ENCODE results near the gene LASP1.

The LASP1 gene

DNA sequence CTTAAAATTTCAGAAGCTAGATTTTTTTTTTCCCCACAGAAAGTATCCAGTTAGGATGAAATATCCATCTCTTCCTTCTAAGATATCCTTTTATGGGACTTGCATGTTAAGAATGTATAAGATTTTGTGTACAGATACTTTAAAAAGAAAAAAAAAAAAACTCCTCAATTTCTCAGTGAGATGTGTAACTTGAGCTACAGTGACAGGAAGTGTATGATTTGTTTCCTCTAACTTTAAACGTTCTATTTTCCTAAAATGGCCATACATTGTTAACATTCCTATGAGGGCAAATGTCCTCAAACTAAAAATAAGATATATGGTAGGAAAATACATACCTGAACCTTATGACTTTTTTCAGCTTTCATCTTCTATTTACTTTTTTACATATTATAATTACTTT lies 88.5 kb downstream of the LASP1 start:
- in situ Hi-C loops (cut with HindIII; ENCODE audit: low pct_ligation_motif_present, low pct_unique_long_range_greater_than_20kb, low sequenced_read_pairs), result no loop called here
- DNase-seq, result no peak

DNA sequence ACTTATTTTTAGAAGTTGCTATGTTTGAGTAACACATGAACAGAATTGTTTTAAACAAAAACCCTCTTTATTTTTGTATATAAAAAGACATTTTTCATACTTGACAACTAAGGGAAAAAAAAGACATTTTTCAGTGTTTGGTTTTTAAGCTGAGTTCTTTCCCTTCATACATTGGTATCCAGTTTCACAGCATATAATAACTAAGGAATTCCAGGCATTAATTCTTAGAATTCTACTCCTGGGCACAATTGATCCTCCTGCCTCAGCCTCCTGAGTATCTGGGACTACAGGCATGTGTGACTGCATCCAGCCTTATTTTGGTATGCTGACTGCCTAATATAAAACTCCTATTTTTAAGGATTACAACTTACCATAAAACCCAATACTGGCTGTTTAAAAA lies 88.9 kb downstream of the LASP1 start:
- no peak for DNase-seq

DNA sequence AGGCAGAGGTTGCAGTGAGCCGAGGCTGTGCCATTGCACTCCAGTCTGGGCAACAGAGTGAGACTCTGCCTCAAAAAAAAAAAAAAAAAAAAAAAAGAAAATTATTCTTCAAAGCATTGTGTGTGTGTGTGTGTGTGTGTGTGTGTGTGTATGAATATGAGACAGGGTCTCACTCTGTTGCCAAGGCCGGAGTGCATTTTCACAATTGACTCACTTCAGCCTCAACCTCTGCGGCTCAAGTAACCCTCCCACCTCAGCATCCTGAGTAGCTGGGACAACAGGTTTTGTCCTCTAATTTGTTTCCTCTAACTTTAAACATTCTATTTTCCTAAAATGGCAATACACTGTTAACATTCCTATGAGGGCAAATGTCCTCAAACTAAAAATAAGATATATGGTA lies 89.7 kb downstream of the LASP1 start:
- in situ Hi-C loops (cut with HindIII; ENCODE audit: low pct_ligation_motif_present, low pct_unique_long_range_greater_than_20kb, low sequenced_read_pairs), result no loop called here
- DNase-seq, result no peak

More for the DNA sequence above, 88.9 kb downstream of the LASP1 start:
- in situ Hi-C loops (cut with HindIII; ENCODE audit: low pct_ligation_motif_present, low pct_unique_long_range_greater_than_20kb, low sequenced_read_pairs), result no loop called here

DNA sequence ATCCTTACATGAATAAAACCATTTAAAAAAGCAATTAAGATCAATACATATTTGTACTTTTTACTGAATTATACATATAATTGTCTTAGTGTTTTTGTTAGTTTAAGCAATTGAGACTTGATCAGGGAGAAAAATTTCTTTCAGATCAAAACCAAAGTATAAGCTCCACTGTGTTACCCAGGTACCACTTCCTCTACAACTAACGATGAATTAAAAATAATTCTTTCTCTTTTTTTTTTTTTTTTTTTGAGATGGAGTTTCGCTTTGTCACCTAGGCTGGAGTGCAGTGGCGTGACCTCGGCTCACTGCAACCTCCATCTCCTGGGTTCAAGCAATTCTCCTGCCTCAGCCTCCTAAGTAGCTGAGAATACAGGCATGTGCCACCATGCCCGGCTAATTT lies 90.5 kb downstream of the LASP1 start:
- DNase-seq, result no peak
- in situ Hi-C loops (cut with HindIII; ENCODE audit: low pct_ligation_motif_present, low pct_unique_long_range_greater_than_20kb, low sequenced_read_pairs), result no loop called here

DNA sequence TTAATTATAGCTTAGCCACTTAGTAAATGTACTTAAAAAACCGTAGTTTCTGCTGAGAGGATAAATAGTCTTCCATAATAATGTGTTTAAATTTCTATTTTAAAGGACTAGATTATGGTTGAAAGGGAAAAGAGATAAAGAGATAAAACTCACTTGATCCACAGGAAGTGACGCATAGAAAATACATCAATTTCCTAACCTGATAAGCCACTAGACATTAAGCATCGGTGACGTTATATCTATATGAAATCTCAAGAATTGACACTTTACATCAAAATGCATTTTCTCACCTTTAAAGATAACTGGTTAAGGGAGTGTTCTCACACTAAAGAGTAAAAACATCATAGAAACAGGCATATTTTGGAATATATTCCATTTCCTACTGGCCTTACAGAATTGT lies 91.6 kb downstream of the LASP1 start:
- no peak for DNase-seq
- in situ Hi-C loops (cut with HindIII; ENCODE audit: low pct_ligation_motif_present, low pct_unique_long_range_greater_than_20kb, low sequenced_read_pairs), result no loop called here

DNA sequence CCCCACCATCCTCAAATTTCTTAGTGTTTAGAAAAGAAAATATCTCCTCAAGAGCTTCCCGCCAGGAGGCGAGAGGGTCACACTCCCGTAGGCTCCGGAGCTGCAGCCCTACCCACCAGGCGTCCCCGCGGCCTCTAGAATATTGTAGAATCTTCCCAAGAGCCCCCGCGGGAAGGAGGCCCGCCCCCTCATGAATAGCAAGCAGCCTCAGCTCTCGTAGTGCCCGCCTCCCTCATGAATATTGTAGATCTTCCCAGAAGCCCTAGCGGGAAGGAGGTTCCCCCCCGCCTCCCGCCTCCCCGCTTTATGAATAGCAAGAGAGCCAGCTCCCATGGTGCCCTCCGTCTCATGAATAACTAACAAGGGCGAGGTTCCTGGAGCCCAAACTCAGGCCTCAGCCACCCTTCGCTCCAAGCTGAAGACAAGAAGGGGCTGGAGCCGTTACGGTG lies 97.5 kb downstream of the LASP1 start, which contains the start of gene FBXO47:
Gene FBXO47, minus strand, starts transcription at position 114 of the 449 bp plus-strand sequence. CDS start 4,378 bp downstream, outside the sequence.
- DNase-seq, result peak; percentile 91
- in situ Hi-C loops (cut with HindIII; ENCODE audit: low pct_ligation_motif_present, low pct_unique_long_range_greater_than_20kb, low sequenced_read_pairs), result no loop called here

DNA sequence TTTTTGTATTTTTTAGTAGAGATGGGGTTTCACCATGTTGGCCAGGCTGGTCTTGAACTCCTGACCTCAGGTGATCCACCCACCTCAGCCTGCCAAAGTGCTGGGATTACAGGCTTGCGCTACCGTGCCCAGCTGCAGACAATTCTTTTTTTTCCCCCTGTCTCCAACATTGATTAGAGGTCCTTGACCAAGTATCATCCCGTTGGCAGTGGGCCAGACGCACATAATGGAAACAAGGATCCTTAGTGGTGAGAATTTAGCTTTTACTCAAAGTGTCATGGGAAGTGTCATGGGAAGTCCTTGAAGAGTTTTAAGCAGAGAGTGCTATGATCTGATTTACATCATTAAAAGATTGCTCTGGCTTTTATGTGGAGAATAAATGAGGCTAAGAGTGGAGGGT lies 99.4 kb downstream of the LASP1 start:
- in situ Hi-C loops (cut with HindIII; ENCODE audit: low pct_ligation_motif_present, low pct_unique_long_range_greater_than_20kb, low sequenced_read_pairs), result no loop called here
- no peak for DNase-seq

DNA sequence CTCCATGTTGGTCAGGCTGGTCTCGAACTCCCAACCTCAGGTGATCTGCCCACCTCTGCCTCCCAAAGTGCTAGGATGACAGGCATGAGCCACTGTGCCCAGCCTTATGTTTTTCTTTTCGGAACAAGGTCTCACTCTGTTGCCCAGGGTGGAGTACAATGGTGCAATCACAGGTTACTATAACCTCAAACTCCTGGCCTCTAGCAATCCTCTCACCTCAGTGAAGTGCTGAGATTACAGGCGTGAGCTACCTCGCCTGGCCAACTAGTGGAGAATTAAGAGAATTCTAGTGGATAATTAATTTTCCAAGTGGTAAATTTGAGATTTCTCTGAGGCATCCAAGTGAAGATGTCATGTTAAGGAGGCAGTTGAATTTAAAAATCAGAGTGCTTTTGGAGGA lies 100.3 kb downstream of the LASP1 start:
- in situ Hi-C loops (cut with HindIII; ENCODE audit: low pct_ligation_motif_present, low pct_unique_long_range_greater_than_20kb, low sequenced_read_pairs), result no loop called here
- peak; percentile 36 for DNase-seq

DNA sequence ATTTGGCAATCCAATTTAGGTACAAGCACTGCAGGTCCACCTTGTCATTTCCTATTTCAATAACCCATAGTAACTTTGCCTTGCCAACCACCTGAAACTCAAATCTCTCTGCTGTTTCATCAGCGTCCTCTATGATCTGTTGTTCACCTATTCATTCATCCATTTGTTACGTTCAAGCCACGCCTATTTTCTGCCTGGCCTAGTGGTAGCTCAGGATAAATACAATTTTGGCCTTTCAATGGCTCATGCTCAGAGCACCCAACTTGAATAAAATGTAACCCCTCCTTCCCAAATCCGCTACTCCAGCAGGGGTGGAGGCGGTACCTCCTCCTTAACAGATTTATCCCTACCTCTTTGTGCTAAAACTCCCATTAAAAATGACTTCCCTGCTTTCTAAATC lies 100.9 kb downstream of the LASP1 start:
- in situ Hi-C loops (cut with HindIII; ENCODE audit: low pct_ligation_motif_present, low pct_unique_long_range_greater_than_20kb, low sequenced_read_pairs), result no loop called here
- DNase-seq, result no peak
